ENCODE data around the gene AOAH. TPM values are rescaled to one million over a fixed set of nuclear protein-coding genes. Genes with fewer than 3 reads are reported as not detected.

Gene AOAH
- total and polyA plus RNA-seq, 9 of the 15 experiments (the other 6 are each of a cell fraction or from before 2014, with no cell fraction given) = not detected

GRCh38 chr7:36469236-36469635, 255.1 kb downstream of the AOAH start:
- H3K4me1 ChIP-seq (replicated peaks in 1 of 2; ENCODE audit: control insufficient read depth in 2 of 2, insufficient read depth in 2 of 2, low read length in 2 of 2) = peaks cover 8% of the 10 kb centered on the region in 2 experiments; a peak in 3 of 5 replicates
- no peak overlapping the region for H3K4me3 ChIP-seq
- H3K9me1 ChIP-seq (ENCODE audit: control insufficient read depth, insufficient read depth, low read length) = no peaks in the 10 kb centered on the region
- no peak overlapping the region for H3K9ac ChIP-seq (ENCODE audit: insufficient read depth in 1 of 2, low read depth in 2 of 2, low read length in 2 of 2)
- H3K9me3 ChIP-seq (replicated peaks; ENCODE audit: control insufficient read depth, insufficient read depth, low read depth, low read length) = no peaks in the 10 kb centered on the region
- intact Hi-C loops (cut with micrococcal nuclease) = no loop called here
- no peaks in the 10 kb centered on the region for H3K79me2 ChIP-seq (ENCODE audit: control insufficient read depth, insufficient read depth, low read length)
- TF ChIP-seq, protein P1, sequence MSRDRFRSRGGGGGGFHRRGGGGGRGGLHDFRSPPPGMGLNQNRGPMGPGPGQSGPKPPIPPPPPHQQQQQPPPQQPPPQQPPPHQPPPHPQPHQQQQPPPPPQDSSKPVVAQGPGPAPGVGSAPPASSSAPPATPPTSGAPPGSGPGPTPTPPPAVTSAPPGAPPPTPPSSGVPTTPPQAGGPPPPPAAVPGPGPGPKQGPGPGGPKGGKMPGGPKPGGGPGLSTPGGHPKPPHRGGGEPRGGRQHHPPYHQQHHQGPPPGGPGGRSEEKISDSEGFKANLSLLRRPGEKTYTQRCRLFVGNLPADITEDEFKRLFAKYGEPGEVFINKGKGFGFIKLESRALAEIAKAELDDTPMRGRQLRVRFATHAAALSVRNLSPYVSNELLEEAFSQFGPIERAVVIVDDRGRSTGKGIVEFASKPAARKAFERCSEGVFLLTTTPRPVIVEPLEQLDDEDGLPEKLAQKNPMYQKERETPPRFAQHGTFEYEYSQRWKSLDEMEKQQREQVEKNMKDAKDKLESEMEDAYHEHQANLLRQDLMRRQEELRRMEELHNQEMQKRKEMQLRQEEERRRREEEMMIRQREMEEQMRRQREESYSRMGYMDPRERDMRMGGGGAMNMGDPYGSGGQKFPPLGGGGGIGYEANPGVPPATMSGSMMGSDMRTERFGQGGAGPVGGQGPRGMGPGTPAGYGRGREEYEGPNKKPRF (IDR thresholded peaks at IDR 0.05; ENCODE audit: low read depth, low read length) = no peak
- TF ChIP-seq, protein P2, sequence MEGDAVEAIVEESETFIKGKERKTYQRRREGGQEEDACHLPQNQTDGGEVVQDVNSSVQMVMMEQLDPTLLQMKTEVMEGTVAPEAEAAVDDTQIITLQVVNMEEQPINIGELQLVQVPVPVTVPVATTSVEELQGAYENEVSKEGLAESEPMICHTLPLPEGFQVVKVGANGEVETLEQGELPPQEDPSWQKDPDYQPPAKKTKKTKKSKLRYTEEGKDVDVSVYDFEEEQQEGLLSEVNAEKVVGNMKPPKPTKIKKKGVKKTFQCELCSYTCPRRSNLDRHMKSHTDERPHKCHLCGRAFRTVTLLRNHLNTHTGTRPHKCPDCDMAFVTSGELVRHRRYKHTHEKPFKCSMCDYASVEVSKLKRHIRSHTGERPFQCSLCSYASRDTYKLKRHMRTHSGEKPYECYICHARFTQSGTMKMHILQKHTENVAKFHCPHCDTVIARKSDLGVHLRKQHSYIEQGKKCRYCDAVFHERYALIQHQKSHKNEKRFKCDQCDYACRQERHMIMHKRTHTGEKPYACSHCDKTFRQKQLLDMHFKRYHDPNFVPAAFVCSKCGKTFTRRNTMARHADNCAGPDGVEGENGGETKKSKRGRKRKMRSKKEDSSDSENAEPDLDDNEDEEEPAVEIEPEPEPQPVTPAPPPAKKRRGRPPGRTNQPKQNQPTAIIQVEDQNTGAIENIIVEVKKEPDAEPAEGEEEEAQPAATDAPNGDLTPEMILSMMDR (IDR thresholded peaks at IDR 0.05 in 2 of 3, conservative IDR thresholded peaks at IDR 0.05 in 1 of 3; ENCODE audit: insufficient read depth in 2 of 3, low read depth in 1 of 3, low read length in 3 of 3) = no peak
- no peak for TF ChIP-seq ZNF277 (CRISPR knock-in tag; IDR thresholded peaks at IDR 0.05; ENCODE audit: borderline replicate concordance)
- TF ChIP-seq USF1 (CRISPR knock-in tag; IDR thresholded peaks at IDR 0.05) = no peak
- no peak overlapping the region for H2AFZ ChIP-seq (ENCODE audit: low read depth, low read length)
- H3K27ac ChIP-seq (ENCODE audit: extremely low read depth, low read depth, low read length) = no peak overlapping the region
- ATAC-seq (no peak), FAIRE-seq (no peak), DNase-seq (ENCODE audit: extremely low read depth in 1 of 4, low spot score in 3 of 4) (no peak)
- 0 out of 2 replicates have a peak, but pooled peaks cover 9% of the 10 kb centered on the region for H4K20me1 ChIP-seq (replicated peaks; ENCODE audit: control insufficient read depth, insufficient read depth, low read length)
- no peaks in the 10 kb centered on the region for H3K36me3 ChIP-seq (ENCODE audit: control insufficient read depth, insufficient read depth, low read length)
- no TSS peak for BruUV-seq (replicated peaks)
- in situ Hi-C loops (cut with MboI) = no loop called here
- peaks cover 0 to 2% of the 10 kb centered on the region in 2 experiments; a peak in 3 of 5 replicates for H3K27me3 ChIP-seq (ENCODE audit: control insufficient read depth in 2 of 2, insufficient read depth in 2 of 2, low read length in 2 of 2)
- CTCF ChIA-PET (ENCODE audit: low intra/inter-chr PET ratio) = no interaction called here
- no peak overlapping the region for H3K4me2 ChIP-seq (ENCODE audit: insufficient read depth, low read length)
- POLR2A ChIA-PET = interaction anchor here (0.8 to 1.5 kb wide), 2 partner anchors 21 to 119 kb away, joined by 4 read pairs; no protein-coding TSS in a partner anchor
